Stomach (tissue), 9 donors: ENCODE measurements around the gene NEDD4L. TPM values are rescaled to one million over a fixed set of nuclear protein-coding genes. Genes with fewer than 3 reads are reported as not detected.

Experiments
- DNase-seq, 2 donors: peaks; one replicate each; pipeline versions ENCODE4 v3.0.0 to v3.0.0-alpha.2; 2013 to 2019
- H3K27ac ChIP-seq, 5 donors: fragments of 200-600 bp in 4 of 5; sonication (generic) in 4 of 5; one replicate each; pipeline ENCODE4 v1.5.1; 2013 to 2019; ENCODE audit warnings: mild to moderate bottlenecking in 1 of 5, moderate library complexity in 1 of 5
- H3K27me3 ChIP-seq, 3 donors: fragments of 200-600 bp; sonication (generic); one replicate each; pipeline ENCODE4 v1.5.1; 2017 to 2019; ENCODE audit warnings: mixed run types in 1 of 3
- H3K36me3 ChIP-seq, 4 donors: fragments of 200-600 bp; sonication (generic); 1 replicate in 3 of 4; 2 replicates in 1 of 4; pipeline ENCODE4 v1.5.1; 2016 to 2019
- H3K4me1 ChIP-seq, 4 donors: fragments of 200-600 bp; sonication (generic); one replicate each; pipeline ENCODE4 v1.5.1; 2016 to 2019
- H3K4me3 ChIP-seq, 4 donors: fragments of 200-600 bp; sonication (generic) in 3 of 4; one replicate each; pipeline ENCODE4 v1.5.1; 2016 to 2019; ENCODE audit warnings: mild to moderate bottlenecking in 1 of 4
- H3K9me3 ChIP-seq, 4 donors: fragments of 200-600 bp; sonication (generic); one replicate each; pipeline ENCODE4 v1.5.1; 2016 to 2019
- EP300 ChIP-seq: sonication (generic); formaldehyde crosslinking; IDR thresholded peaks from one replicate; pipeline ENCODE4 v1.6.1; 2017; ENCODE audit warnings: antibody characterized with exemption
- POLR2A ChIP-seq, 4 donors: fragments of 450-650 bp; IDR thresholded peaks; one replicate each; pipeline ENCODE4 v1.6.1; 2016; ENCODE audit warnings: antibody characterized with exemption in 4 of 4, control low read depth in 2 of 4, mild to moderate bottlenecking in 1 of 4, moderate library complexity in 1 of 4
- POLR2AphosphoS5 ChIP-seq, 3 donors: sonication (generic); formaldehyde crosslinking; IDR thresholded peaks; one replicate each; pipeline ENCODE4 v1.6.1; 2016; ENCODE audit warnings: antibody characterized with exemption in 3 of 3
- WGBS, 5 donors: extraction: QIAGEN DNeasy Blood & Tissue Kit in 3 of 5; methylation state at CpG; one replicate each; pipeline versions ENCODE4 v1.1.5 to v1.1.7; 2013 to 2018; 5-methylcytosine and 5-hydroxymethylcytosine counted together
- intact Hi-C: fragments of 100-400 bp; cut with DNase I; formaldehyde crosslinking; loops from one replicate; pipeline ENCODE4 v1.15.1; 2023; ENCODE audit warnings: low total_unique reads
- polyA plus RNA-seq, 3 donors: library from polyadenylated mRNA; stranded (reverse); fragments of 200-250 nt; gene quantifications; one replicate each; pipeline ENCODE4 v1.2.3, GENCODE V29; 2013
- total RNA-seq, 5 donors: library from RNA; depleted of rRNA; stranded (reverse); fragments of >200 nt; gene quantifications; one replicate each; pipeline versions ENCODE4 v1.1.0 to v1.2.3, GENCODE V29; 2014 to 2016
- TF ChIP-seq, protein P1 (sequence below), 7 experiments: fragments of 450-650 bp in 4 of 7; fragments of 200-600 bp in 3 of 7; sonication (generic) in 3 of 7; IDR thresholded peaks; one replicate each; pipeline ENCODE4 v1.5.1; 2016 to 2019; ENCODE audit warnings: antibody characterized with exemption in 7 of 7, control low read depth in 2 of 7, mild to moderate bottlenecking in 1 of 7
- donor health status: healthy with polysubstance abuse.
- donor health status: Bipolar disorder and iron deficiency.
- donor health status: healthy.

Gene NEDD4L
- total and polyA plus RNA-seq, 8 donors = 46.1 to 315 (median 129) TPM

GRCh38 chr18:58069721-58070292 lies 25.8 kb downstream of the NEDD4L start:
- intact Hi-C loops = loop anchor here (10.0 kb wide), 1 partner anchor 45 kb away; no protein-coding TSS in a partner anchor
- no peak for DNase-seq
- Histone ChIP-seq H3K4me3 (no peak overlapping the region), H3K36me3 (no peaks in the 10 kb centered on the region), H3K4me1 (peaks cover 3 to 28% (median 15%) of the 10 kb centered on the region in 4 donors), H3K27me3 (no peaks in the 10 kb centered on the region), H3K9me3 (no peaks in the 10 kb centered on the region), H3K27ac (peak overlapping the region in 4 of 5 donors; percentile 14 to 70 (median 26))
- WGBS, 5 donors = 39 to 52% (median 50%) methylated on average over 3 of the region's 3 CpGs
- TF ChIP-seq POLR2AphosphoS5 (IDR thresholded peaks at IDR 0.05) (no peak), POLR2A (IDR thresholded peaks at IDR 0.05) (no peak), EP300 (no peak)
- TF ChIP-seq, protein P1, sequence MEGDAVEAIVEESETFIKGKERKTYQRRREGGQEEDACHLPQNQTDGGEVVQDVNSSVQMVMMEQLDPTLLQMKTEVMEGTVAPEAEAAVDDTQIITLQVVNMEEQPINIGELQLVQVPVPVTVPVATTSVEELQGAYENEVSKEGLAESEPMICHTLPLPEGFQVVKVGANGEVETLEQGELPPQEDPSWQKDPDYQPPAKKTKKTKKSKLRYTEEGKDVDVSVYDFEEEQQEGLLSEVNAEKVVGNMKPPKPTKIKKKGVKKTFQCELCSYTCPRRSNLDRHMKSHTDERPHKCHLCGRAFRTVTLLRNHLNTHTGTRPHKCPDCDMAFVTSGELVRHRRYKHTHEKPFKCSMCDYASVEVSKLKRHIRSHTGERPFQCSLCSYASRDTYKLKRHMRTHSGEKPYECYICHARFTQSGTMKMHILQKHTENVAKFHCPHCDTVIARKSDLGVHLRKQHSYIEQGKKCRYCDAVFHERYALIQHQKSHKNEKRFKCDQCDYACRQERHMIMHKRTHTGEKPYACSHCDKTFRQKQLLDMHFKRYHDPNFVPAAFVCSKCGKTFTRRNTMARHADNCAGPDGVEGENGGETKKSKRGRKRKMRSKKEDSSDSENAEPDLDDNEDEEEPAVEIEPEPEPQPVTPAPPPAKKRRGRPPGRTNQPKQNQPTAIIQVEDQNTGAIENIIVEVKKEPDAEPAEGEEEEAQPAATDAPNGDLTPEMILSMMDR (IDR thresholded peaks at IDR 0.05) = no peak

DNA sequence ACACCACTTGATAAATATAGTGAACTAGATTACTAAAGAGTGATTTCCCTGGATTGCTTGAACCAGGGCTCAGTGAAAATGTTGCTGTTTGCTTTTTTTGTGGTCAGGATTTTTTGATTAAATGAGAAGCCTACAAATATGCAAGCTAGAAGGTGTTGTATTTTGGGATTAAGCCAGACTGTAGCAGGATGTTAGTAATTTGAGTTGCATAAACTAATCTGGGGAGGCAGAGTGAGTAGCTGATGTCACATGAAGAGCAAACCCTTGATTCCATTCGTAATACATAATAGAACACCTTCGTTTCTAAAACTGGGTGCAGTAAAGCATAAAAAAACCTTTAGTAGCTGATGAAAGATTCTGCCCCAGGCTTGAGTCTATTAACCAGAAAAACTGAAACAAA lies 32.0 kb downstream of the NEDD4L start:
- intact Hi-C loops = no loop called here
- WGBS, 5 donors = 16 to 64% (median 32%) methylated on average over 2 of the region's 2 CpGs
- peak overlapping the region in 4 of 5 donors; percentile 31 to 35 (median 34) for H3K27ac ChIP-seq
- no peaks in the 10 kb centered on the region for H3K9me3 ChIP-seq
- H3K4me1 ChIP-seq = peaks cover 5 to 39% (median 32%) of the 10 kb centered on the region in 4 donors
- TF ChIP-seq EP300 (no peak), POLR2AphosphoS5 (IDR thresholded peaks at IDR 0.05) (no peak), POLR2A (IDR thresholded peaks at IDR 0.05) (no peak)
- TF ChIP-seq, protein P1 (IDR thresholded peaks at IDR 0.05) = no peak
- H3K27me3 ChIP-seq = no peaks in the 10 kb centered on the region
- H3K36me3 ChIP-seq = no peaks in the 10 kb centered on the region
- H3K4me3 ChIP-seq = no peak overlapping the region
- no peak for DNase-seq

DNA sequence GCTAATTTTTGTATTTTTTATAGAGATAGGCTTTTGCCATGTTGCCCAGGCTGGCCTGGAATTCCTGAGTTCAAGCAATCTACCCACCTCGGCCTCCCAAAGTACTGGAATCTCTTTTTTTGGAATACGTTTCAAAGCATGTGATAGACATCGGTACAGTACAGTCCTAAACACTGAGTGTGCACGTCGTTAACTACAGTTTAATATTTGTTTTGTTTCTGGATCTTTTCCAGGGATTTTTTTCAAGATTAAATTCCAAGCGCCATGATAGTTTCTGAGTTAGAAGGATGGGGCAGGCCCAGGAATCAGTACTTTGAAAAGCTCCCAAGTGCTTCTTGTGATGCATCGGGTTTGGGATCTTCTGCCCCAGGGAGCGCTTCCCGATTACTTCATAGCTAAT lies 33.3 kb downstream of the NEDD4L start:
- Histone ChIP-seq H3K4me1 (peaks cover 5 to 43% (median 32%) of the 10 kb centered on the region in 4 donors), H3K4me3 (no peak overlapping the region), H3K9me3 (no peaks in the 10 kb centered on the region), H3K36me3 (no peaks in the 10 kb centered on the region), H3K27me3 (no peaks in the 10 kb centered on the region), H3K27ac (peak overlapping the region in 1 of 5 donors; percentile 47)
- intact Hi-C loops = no loop called here
- WGBS, 5 donors = 53 to 65% (median 58%) methylated on average over 9 of the region's 9 CpGs
- DNase-seq = no peak
- no peak for TF ChIP-seq POLR2AphosphoS5 (IDR thresholded peaks at IDR 0.05)
- TF ChIP-seq POLR2A (IDR thresholded peaks at IDR 0.05) = no peak
- TF ChIP-seq, protein P1 (IDR thresholded peaks at IDR 0.05) = no peak
- no peak for TF ChIP-seq EP300

GRCh38 chr18:58078889-58079573 lies 35.0 kb downstream of the NEDD4L start:
- Histone ChIP-seq H3K4me1 (peaks cover 5 to 43% (median 32%) of the 10 kb centered on the region in 4 donors), H3K4me3 (no peak overlapping the region), H3K27me3 (no peaks in the 10 kb centered on the region), H3K9me3 (no peaks in the 10 kb centered on the region), H3K36me3 (no peaks in the 10 kb centered on the region), H3K27ac (peak overlapping the region in 1 of 5 donors; percentile 57)
- 64 to 85% (median 66%) methylated on average over 11 of the region's 11 CpGs for WGBS, 5 donors
- peak; percentile 39 to 41 for DNase-seq
- intact Hi-C loops = no loop called here
- TF ChIP-seq POLR2A (IDR thresholded peaks at IDR 0.05) (no peak), EP300 (no peak), POLR2AphosphoS5 (IDR thresholded peaks at IDR 0.05) (no peak)
- TF ChIP-seq, protein P1 (IDR thresholded peaks at IDR 0.05) = no peak
